ENCODE data around the gene SESN1.

DNA sequence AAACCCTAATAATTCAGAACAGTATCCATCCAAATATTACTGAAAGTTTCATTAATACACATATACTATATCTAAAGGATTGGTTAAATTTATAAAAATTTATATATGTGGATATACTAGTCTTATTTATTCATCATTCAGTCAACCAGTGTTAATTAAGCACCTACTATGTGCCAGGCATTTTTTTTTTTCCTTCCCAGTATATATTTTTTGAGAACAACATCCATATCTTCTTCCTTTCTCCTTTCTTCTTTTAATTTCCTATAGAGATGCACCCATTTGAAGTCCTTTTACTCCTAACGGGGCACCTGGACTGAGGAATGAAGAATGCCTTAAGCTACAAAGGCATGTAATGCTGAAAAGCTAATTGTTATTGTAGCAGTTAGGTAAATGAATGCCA lies 72.8 kb downstream of the SESN1 start:
- no peak for TF ChIP-seq POLR2AphosphoS5 (IDR thresholded peaks at IDR 0.05; ENCODE audit: borderline replicate concordance, low read depth, low read length)
- no peak for TF ChIP-seq EZH2 (IDR thresholded peaks at IDR 0.05)

Data from SK-N-MC (cell line).